ENCODE results near the gene LEMD1.
"Not testable (repeated sequence)": the region's sequence is repeated elsewhere in the genome, so short reads cannot be mapped to it uniquely, and the experiment has no call there.

Gene LEMD1

DNA sequence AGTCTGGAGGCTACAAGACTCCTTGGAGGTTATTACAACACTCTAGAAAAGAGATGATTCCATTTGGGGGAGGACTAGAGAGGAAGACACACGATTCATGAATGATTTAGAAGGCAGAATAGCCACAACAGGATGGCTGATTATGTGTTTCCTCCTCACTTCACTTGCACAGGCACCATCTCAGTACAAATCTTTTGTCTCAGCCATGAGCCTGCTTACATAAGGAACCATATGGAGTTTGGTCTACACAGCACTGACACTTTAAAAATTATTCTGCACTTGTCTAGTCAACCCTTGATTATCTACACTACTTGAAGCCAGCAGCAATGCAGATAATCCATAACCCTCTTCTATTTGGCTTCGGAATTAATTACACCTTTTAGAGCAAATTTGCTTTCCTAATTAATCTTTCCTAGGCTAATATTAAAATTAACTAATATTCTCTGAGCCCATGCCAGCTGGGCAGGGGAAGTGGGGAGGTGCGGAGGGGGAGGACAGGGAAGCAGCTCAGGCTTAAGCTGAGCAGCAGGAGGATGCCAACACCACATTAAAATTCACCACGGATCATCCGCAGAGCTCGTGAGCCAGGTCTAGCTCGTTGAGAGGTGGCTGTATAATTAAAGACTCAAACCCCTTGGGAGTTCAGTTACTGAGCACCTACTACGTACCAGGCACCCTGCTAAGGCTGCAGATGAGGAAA lies 3.2 kb upstream of the LEMD1 start:
- no peak for DNase-seq

DNA sequence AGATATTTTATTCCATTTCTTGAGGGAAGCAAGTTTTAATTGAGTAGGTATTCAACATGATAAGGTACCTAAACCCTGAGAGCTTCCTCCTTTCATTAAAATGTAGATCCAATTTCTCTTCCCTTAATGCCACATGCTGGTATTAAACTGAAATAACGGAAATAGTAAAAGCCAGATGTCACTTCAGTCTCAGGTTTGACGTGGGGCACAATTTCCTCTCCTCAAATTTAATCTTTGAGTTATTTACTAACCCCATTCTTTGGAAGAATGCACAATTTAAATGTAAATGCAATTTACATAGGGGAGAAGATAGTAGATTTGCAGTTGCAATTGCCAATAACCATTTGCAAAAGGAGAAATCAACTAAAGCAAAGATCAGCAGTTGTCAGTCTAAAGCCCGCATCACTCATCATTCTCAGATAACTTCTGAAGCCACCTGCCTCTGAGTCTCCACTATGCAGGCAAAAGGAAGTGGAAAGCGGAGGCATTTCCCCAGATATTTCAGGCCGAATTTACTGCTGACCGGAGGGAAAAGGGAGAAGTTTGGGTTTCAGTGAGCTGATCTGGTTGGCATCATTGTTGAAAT lies 2.1 kb upstream of the LEMD1 start:
- no peak for DNase-seq

DNA sequence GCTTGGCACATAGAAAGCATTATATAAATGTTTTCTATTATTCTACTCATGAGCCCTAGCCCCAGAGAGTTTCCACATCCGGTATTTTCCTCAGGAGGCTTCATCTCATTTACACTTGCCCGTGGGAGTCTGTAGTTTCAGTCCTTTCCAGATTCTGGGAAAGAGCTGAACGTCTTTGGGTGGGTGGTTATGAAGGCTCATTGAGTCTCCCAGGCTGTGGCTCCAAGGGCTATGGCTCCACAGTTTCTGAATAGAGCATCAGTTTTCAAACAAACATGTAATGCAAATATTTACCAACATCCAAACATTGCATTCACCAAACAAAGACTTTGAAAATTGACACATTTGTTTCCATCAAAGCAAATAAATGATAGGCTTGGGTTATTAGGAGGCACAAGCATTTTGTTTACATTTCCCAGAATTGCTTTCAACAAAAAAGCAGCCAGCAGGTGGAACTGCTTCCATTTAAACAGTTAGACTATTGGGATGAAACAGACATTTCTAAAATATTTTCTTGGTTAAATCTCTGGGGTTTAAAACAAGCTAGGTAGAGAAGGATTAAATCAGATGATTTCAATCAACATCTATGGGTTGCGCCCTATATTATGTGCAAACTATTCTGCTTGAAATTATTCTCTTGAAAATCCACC lies 1.3 kb upstream of the LEMD1 start:
- no peak for DNase-seq

DNA sequence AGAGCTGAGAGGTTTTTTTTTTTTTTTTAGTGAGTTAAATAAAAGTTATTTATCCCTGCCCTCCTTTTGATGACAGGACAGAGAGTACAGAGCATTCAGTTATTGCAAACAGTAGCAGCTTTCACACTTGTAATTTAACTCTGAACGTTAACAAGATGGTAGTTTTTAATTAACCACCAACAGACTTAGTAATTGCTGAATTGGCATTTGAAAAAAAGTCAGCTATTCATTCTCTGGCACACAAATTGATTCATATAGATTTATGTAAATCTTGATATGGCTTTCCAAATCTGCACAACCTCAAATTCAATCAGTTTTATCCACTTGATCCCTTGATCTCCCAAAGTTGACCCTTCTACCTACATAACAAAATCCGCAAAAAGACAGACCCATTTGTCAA lies 918 bp downstream of the LEMD1 start:
- DNase-seq: no peak

DNA sequence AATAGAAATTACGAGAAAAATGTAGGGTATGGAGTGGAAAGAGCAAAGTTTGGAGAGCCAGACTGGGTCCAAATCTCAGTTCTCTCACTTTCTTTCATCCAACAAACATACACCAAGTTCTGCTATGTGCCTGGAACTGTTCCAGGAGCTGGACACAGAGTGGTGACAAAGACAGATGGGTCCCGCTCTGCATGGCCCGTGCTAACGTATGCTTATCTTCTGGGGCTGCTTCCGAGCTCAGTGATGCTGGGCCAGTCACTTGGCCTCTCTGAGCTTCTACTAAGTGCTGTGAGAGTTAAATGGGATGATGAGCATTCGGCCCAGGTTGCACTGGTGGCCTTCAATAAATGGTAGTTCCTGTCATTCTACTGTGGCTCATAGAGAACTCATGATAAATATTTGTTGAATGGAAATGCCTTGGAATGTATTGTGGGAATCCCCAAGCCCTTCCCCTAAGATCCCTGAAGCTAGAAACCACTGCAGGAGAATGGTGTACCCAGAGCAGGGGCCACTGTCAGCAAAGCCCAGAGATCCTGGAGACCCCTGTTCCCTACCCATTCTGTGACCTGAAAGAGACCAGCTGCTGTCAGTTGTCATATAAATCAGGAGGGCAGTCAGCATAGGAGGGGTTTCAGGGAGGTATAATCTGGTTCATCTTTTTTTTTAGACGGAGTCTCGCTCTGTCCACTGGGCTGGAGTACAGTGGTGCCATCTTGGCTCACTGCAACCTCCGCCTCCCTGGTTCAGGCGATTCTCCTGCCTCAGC lies 3.8 kb downstream of the LEMD1 start:
- no peak for DNase-seq

DNA sequence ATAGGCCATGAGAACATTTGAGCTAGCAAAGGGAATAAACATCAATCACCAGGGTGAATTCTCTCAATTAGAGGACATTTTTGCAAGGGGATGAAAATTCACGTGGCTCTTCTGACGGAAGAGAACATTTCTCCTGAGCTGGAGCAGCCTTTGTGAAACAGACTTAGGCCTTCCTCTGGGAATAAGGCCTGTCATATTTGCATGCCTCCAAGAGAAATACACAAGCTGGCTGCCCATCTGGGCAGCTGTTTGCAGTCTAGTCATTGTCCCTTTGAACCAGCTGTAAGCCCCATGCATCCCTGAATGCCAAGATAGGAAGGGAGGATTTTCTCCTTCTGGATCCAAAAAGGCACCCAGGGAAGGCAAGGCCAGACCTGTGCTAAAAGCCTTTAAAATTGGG lies 5.5 kb downstream of the LEMD1 start:
- no peak for DNase-seq

DNA sequence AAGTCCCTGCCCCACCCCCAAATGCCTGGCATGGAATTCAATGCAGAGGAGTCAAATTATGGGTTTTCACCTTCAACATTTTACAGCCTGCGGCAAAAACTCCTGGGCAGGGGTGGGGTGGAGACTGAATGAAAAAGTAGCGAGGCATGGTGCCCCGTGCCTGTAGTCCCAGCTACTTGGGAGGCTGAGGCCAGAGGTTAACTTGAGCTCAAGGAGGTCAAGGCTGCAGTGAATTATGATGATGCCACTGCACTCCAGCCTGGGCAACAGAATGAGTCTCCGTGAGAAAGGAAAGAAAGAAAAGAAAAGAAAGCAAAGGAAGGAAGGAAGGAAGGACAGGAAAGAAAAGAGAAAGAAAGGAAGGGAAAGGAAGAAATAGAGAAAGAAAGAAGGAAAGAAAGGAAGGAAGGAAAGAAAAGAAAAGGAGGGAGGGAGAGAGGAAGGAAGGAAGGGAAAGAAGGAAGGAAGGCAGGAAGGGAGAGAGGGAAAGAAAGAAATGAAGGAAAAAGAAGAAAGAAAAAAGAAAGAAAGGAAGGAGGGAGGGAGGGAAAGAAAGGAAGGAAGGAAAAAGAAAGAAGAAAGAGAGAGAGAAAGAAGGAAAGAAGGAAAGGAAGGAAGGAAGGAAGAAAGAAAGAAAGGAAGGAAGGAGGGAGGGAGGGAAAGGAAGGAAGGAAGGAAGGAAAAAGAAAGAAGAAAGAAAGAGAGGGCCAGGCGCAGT lies 11.1 kb downstream of the LEMD1 start:
- no peak for DNase-seq

DNA sequence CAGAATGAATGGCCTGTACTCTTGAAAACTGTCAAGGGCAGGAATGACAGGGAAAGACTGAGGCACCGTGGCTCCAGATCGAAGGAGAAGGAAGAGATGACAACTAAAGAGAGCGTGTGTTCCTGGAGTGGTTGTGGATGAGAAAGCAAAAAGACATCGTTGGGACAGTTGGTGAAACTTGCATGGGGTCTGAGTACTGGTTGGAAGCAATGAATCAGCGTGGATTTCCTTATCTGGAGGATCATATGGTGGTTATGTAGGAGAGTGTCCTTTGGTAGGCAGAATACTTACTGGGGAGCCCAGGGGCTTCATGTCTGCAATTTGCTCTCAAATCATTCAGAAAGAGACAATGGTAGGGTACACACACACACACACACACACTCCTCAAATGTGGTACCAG lies 13.9 kb downstream of the LEMD1 start:
- DNase-seq: no peak

DNA sequence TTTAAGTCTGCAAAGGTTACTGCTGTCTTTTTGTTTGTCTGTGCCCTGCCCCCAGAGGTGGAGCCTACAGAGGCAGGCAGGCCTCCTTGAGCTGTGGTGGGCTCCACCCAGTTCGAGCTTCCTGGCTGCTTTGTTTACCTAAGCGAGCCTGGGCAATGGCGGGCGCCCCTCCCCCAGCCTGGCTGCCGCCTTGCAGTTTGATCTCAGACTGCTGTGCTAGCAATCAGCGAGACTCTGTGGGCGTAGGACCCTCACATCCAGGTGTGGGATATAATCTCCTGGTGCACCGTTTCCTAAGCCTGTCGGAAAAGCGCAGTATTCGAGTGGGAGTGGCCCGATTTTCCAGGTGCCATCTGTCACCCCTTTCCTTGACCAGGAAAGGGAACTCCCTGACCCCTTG lies 15.6 kb downstream of the LEMD1 start:
- DNase-seq: peak in 1 of 2 donors; percentile 11

DNA sequence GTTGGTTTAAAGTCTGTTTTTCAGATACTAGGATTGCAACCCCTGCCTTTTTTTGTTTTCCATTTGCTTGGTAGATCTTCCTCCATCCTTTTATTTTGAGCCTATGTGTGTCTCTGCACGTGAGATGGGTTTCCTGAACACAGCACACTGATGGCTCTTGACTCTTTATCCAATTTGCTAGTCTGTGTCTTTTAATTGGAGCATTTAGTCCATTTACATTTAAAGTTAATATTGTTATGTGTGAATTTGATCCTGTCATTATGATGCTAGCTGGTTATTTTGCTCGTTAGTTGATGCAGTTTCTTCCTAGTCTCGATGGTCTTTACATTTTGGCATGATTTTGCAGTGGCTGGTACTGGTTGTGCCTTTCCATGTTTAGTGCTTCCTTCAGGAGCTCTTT lies 17.4 kb downstream of the LEMD1 start:
- DNase-seq: not testable (repeated sequence)

DNA sequence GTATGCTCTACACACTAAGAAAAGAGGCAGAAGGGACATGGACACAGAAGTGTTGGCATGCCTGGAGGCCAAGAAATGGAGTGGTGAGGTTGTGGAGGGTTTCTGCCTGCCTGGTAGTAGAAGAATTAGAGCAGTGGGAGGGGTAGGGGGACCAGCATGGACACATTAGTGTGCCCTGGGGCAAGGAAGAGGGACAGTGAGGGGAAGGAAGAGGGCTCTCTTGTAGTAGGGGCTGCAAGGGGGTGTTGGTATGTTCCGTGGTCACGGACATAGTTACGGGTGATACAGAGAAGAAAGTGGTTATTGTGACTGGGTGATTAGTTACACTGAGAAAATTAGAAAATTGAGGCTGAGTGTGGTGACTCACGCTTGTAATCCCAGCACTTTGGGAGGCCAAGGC lies 23.3 kb downstream of the LEMD1 start:
- no peak for DNase-seq

DNA sequence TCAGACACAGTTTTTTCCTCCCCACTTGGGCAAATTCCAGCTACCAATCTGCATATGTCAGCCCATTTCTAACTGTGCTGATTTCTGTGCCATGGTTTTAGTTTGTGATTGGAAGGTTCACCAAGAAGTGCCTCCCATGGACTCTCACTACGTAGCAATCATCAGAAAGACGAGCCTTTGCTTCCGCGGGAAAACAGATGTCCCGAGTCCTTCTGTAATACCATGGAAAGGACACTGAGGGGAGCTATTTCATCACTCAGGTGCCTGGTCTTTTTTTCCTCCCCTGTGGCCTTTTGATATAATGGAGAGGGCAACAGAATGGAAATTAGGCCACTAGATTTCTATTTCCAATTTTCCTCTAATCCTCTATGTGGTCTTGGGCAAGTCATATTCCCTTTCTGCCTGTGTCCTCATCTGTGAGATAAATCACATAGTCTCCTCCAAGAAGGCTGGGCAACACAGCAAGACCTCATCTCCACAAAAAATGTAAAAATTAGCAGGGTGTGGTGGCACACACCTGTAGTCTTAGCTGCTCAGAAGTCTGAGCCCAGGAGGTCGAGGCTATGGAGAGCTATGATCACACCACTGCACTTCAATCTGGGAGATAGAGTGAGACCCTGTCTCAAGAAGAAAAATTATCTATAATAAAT lies 24.8 kb downstream of the LEMD1 start:
- peak; percentile 25 to 54 for DNase-seq

DNA sequence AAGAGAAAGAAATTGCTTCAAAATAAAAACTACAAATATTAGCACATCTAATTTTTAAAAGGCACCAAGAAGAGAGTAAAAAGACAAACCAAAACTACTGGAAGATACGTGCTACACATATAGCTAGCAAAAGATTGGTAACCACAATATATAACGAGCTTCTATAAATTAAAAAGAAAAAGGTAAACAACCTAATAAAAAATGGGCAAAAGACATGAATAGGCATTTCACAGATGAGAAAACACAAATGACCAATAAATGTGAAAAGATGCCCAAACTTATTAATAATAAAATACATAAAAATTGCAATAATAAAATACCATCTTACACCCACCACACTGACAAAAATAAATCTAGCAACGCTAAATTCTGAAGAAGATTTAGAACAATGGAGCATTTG lies 26.2 kb downstream of the LEMD1 start:
- DNase-seq: no peak

DNA sequence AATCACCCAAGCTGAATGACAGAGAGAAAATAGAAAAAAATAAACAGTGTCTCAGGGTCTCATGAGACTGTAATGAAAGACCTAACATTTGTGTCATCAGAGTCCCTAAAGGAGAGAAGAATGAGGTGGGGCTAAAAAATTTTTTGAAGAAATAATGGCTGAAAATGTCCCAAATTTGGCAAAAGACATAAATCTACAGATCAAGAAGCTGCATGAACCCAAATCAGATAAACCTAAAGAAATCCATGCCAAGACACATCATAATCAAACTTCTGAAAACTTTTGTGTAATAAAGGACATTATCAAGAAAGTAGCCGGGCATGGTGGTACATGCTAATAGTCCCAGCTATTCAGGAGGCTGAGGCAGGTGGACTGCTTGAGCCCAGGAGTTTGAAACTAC lies 29.2 kb downstream of the LEMD1 start:
- no peak for DNase-seq

DNA sequence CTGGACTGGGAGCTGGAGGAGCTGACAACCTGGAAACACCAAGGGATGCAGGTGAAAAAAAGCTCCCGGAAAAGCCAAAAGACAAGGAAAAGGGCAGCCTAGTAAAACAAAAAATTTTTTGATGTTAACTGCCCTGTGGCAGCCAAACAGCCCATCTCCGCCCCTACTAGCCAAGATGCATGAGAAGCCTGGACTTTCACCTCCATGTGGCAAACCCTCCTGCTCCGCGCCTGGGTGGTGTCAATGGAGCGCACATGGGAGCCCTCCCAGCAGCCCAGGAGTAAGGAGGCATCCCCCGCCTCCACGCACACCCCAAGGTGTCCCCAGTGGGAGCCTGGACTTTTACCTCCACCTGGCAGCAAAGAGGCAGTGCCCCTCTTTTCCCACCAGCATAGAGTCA lies 30.5 kb downstream of the LEMD1 start:
- no peak for DNase-seq

DNA sequence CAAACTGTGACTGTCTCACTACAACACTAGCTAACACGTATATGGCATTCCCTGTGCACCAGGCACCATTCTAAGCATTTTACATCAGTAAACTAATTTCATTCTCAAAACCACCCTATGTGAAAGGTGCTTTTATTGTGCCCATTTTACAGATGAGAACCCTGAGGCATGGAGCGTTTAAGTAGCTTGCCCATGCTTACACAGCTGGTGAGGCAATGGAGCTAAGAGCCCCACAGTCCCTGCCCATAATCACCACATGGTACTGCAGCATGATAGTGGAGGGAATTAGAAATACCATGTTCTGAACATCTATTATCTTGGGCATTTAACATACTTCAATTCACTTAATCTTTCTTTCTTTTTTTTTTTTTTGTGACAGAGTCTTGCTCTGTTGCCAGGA lies 34.0 kb downstream of the LEMD1 start:
- no peak for DNase-seq

DNA sequence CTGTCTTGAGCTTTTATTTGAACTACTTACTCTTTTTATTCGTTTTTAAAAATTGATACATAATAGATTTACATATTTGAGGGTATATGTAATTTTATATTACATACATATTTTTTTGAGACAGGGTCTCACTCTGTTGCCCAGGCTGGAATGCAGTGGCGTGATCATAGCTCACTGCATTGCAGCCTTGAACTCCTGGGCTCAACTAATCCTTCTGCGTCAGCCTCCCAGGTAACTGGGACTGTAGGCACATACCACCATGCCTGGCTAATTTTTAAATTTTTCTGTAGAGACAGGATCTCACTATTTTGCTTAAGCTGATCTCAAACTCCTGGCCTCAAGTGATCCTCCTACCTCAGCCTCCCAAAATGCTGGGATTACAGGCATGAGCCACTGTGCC lies 38.9 kb downstream of the LEMD1 start:
- DNase-seq: not testable (repeated sequence)

DNA sequence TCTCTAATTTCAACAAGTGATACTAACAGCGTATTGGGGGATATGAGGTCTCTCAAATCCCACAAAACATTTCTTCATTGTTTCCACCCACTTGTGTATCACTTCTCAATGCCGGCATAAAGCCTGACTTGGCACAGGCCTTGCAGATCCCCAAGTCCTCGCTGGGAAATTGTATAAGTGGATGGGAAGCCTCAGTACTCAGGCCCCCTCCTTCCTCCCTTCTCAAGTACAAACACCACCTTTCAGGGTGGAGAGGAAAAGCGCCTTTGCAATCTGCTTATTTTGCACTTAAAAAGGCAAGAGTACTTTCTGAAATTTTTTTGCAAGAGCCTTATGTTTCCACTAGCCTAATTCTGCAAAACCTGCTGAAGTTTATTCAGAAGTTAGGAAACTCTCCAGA lies 39.3 kb downstream of the LEMD1 start:
- no peak for DNase-seq

DNA sequence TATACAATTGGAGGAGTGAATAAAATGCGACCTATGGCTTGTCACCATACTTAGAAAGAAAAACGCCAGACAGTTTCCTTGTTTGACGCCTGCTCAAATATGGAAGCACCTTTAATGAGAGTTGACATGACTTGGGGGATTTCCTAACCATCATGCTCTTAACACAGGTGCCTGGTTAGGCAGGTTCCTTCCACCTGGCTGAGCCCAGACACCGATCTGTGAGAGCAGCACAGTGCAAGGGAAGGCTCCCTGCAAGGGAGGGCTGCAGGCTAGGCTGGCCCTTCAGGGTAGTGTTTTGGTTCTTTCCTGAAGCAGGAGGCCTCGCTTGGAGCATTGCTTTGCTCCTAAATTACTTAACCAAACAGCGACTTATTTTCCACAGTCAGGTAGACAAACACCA lies 40.6 kb downstream of the LEMD1 start:
- no peak for DNase-seq

DNA sequence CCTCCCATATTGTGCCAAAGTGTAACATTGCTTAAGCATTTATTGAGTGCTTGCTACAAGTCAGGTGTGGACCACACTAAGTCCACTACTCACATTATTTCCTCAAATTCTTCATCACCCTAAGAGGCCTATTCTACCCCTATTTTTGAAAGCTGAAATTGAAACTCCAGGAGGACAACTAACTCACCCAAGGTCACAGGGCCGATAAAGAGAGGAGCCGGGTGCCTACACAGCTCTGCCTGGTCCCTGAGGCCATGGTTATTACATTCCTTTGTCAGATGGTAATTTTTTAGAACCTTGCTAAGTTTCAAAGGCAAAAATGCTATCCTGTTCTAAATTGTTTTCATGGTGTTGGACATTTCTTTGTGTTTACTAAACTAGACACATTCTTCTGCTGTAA lies 41.0 kb downstream of the LEMD1 start:
- DNase-seq: no peak

DNA sequence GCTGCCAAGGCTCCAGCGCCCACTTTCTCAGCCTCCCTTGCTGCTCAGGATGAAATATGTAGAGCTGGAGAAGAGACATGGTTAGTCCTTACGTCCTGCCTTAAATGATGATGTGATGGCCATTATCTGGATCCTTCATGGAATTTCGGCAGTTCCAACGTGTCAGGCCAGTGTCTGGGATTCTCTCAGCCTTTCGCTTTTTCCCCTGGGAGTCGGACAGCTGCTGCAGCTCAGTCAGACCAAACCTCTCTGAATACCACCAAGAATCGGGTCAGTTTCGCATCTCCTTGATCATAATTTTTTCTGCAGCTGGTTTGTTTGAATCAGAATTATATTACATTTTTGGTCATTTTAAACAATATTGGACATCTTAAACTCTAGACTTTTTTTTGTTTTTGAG lies 42.8 kb downstream of the LEMD1 start:
- DNase-seq: no peak

DNA sequence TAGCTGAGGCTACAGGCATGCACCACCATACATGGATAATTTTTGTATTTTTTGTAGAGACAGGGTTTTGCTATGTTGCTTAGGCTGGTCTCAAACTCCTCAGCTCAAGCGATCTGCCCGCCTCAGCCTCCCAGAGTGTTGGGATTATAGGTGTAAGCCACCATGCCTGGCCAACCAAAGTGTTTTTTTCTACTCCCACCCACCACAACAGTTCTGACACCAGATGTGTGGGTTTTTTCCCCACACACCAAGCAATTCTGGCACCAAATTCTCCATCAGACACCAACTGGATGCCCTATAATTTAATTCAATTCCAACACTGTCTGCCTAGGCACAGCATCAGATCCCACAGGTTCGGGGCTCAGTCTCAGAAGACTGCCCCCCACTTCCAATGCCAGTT lies 44.5 kb downstream of the LEMD1 start:
- no peak for DNase-seq

DNA sequence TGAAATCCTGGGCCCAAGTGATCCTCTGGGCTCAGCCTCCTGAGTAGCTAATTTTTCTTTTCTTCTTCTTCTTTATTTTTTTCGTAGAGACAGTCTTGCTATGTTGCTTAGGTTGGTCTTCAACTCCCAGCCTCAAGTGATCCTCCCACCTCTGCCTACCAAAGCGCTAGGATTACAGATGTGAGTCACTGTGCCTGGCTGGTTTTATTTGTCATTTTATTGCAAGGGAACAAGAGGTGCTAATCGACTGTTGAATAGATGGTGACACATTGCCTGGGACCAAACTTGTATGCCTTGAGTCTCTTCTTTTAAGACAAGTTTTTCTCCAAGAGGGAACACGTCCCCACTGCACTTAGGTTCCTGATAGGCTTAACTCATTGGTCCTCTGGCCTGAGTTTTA lies 45.1 kb downstream of the LEMD1 start:
- no peak for DNase-seq

Measured in CD4-positive, alpha-beta T cell treated with Interleukin-4 for 1 hour (primary cell).